ENCODE data around the gene HS2ST1.

Gene HS2ST1

DNA sequence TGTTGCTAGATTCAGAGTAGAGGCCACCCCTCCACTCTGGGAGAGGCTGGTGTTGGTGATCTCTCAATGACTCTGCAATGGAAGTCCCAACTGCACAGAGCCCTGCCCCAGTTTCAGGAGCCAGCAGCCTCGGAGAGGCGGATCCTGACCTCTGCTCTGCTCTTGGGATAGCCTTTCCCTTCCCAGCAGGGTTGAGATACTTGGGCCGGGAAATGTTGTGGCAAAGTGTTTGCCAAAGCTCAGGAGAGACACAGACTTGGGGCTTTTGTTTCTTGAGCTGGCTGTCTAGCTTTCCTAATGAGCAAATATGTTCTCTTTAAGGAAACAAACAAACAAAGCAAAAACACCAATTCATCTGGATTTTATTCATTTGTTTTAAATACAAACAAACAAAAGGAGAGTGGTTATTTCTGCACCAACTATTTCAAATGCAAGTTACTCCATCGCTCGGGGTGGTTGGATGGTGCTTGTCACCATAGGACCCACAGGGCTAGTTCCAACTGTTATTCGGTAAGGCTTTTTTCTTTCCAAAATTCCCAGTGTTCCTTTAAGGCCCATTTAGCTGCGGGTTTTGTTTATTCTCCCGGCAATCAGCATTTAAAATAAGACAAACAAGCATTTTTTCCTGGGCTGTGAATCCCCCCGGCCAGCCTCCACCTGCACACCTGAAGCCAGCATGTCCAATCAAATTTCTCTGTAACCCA lies 220.3 kb downstream of the HS2ST1 start:
- DNase-seq (ENCODE audit: extremely low spot score) = no peak
- CTCF ChIA-PET = interaction anchor here (1.0 kb wide), 1 partner anchor 158 kb away, joined by 3 read pairs; no protein-coding TSS in a partner anchor
- POLR2A ChIA-PET = no interaction called here
- TF ChIP-seq FOXM1 (IDR thresholded peaks at IDR 0.05; ENCODE audit: borderline replicate concordance) (no peak), ARNT (IDR thresholded peaks at IDR 0.05) (no peak), SUZ12 (IDR thresholded peaks at IDR 0.05) (no peak), L3MBTL2 (conservative IDR thresholded peaks at IDR 0.05) (no peak), TARDBP (IDR thresholded peaks at IDR 0.05) (no peak), SP1 (IDR thresholded peaks at IDR 0.05) (no peak)
- TF ChIP-seq, protein P1, sequence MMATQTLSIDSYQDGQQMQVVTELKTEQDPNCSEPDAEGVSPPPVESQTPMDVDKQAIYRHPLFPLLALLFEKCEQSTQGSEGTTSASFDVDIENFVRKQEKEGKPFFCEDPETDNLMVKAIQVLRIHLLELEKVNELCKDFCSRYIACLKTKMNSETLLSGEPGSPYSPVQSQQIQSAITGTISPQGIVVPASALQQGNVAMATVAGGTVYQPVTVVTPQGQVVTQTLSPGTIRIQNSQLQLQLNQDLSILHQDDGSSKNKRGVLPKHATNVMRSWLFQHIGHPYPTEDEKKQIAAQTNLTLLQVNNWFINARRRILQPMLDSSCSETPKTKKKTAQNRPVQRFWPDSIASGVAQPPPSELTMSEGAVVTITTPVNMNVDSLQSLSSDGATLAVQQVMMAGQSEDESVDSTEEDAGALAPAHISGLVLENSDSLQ (IDR thresholded peaks at IDR 0.05) = no peak

DNA sequence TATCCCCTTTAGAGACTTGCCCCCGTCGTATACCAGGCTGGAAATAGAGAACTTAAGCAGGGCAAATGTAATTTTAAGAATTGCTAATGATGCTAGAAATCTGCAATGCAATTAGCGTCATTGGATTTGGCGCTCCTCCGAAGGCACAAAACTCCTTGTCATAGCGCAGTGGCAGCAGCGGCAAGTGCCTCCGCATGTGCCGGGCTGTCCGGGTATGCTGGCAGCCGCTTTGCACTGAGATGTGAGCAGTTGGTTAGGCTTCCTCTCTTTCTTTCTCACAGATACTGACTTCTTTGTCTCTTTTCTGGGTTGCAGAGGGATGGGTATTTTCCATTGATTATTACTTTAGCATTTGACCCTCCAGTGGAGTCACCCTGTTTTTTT lies 220.9 kb downstream of the HS2ST1 start:
- no peak for DNase-seq (ENCODE audit: extremely low spot score)
- ChIA-PET POLR2A (no interaction called here), CTCF (no interaction called here)
- TF ChIP-seq FOXA1 (IDR thresholded peaks at IDR 0.05) (no peak), FOXK2 (IDR thresholded peaks at IDR 0.05) (no peak), BHLHE40 (IDR thresholded peaks at IDR 0.05; ENCODE audit: borderline replicate concordance) (no peak), SP1 (IDR thresholded peaks at IDR 0.05) (no peak), LEF1 (IDR thresholded peaks at IDR 0.05; ENCODE audit: borderline replicate concordance) (no peak), NFRKB (IDR thresholded peaks at IDR 0.05) (no peak), ELF4 (IDR thresholded peaks at IDR 0.05) (no peak), L3MBTL2 (conservative IDR thresholded peaks at IDR 0.05) (no peak), CTBP1 (IDR thresholded peaks at IDR 0.05; ENCODE audit: borderline replicate concordance) (no peak), ZNF384 (IDR thresholded peaks at IDR 0.05) (no peak), FOXM1 (IDR thresholded peaks at IDR 0.05; ENCODE audit: borderline replicate concordance) (no peak), HDGF (IDR thresholded peaks at IDR 0.05; ENCODE audit: borderline replicate concordance) (no peak), TARDBP (IDR thresholded peaks at IDR 0.05) (no peak), ARNT (IDR thresholded peaks at IDR 0.05) (no peak), SUZ12 (IDR thresholded peaks at IDR 0.05) (no peak)
- TF ChIP-seq, protein P1 (IDR thresholded peaks at IDR 0.05) = no peak

DNA sequence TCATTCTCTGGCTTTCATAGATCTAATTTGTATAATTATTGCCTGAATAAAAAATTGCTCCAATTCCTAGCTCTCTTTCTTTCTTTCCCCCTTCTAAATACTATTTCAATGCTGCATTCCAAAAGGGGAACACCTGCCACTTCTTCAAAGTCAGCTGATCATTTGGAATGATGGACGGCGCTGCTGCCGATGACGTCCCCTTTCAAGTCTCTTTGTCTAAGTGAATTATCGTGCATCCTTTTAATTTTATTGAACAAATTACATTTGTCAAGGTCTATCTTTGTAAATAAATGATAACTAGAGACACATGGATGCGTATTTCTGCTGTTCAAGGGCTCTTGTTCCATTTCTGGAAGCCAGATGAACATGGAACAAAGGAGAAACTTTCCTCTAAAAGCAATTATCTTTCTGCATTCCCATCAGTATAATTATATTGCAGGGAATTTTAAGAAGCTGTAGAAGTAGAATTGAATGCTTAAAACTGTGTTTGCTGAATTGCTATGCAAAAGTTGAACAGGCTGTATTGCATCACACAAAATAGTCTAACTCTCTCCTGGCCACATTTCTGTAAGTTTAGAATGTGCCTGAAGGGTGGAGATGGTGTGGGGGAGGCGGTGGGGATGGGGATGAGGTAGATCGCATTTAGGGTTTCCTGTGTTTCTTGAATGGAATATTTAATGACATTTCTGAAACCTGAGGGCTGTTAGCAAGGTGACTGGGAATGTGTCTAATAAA lies 222.3 kb downstream of the HS2ST1 start:
- POLR2A ChIA-PET = interaction anchor here (0.8 kb wide), 1 partner anchor 40 kb away, joined by 3 read pairs; no protein-coding TSS in a partner anchor
- TF ChIP-seq CTBP1 (IDR thresholded peaks at IDR 0.05; ENCODE audit: borderline replicate concordance) = no peak
- no peak for TF ChIP-seq HDGF (IDR thresholded peaks at IDR 0.05; ENCODE audit: borderline replicate concordance)
- TF ChIP-seq BHLHE40 (IDR thresholded peaks at IDR 0.05; ENCODE audit: borderline replicate concordance) = no peak
- TF ChIP-seq SUZ12 (IDR thresholded peaks at IDR 0.05) = no peak
- no peak for TF ChIP-seq ZNF384 (IDR thresholded peaks at IDR 0.05)
- TF ChIP-seq ELF4 (IDR thresholded peaks at IDR 0.05) = no peak
- TF ChIP-seq FOXK2 (IDR thresholded peaks at IDR 0.05) = no peak
- no peak for TF ChIP-seq TARDBP (IDR thresholded peaks at IDR 0.05)
- TF ChIP-seq LEF1 (IDR thresholded peaks at IDR 0.05; ENCODE audit: borderline replicate concordance) = no peak
- TF ChIP-seq NFRKB (IDR thresholded peaks at IDR 0.05) = no peak
- TF ChIP-seq, protein P1 (IDR thresholded peaks at IDR 0.05) = no peak
- no peak for TF ChIP-seq L3MBTL2 (conservative IDR thresholded peaks at IDR 0.05)
- TF ChIP-seq SP1 (IDR thresholded peaks at IDR 0.05) = no peak
- TF ChIP-seq ARNT (IDR thresholded peaks at IDR 0.05) = no peak
- TF ChIP-seq FOXA1 (IDR thresholded peaks at IDR 0.05) = no peak
- no peak for TF ChIP-seq FOXM1 (IDR thresholded peaks at IDR 0.05; ENCODE audit: borderline replicate concordance)
- CTCF ChIA-PET = interaction anchor here (1.2 kb wide), 1 partner anchor 909 kb away, joined by 3 read pairs; no protein-coding TSS in a partner anchor
- no peak for DNase-seq (ENCODE audit: extremely low spot score)

DNA sequence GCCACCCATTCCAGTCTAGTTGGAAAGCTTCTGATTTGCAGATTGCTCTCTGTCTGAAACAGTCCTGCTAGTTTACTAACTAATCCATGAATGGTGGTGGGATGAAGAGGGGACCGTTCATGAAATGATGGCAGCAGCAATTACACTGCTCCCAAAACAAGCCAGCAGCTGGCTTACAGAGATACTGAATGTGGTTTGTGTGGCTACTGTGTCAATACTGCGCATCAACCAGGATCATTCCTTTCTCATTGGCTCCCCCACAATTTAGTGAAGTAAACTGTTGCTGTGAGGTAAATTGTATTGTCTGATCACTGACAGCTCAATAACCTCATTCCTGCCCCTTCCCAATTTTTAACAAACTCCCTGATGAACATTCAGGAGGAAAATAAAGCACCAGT lies 222.9 kb downstream of the HS2ST1 start:
- ChIA-PET CTCF (no interaction called here), POLR2A (no interaction called here)
- no peak for DNase-seq (ENCODE audit: extremely low spot score)
- TF ChIP-seq HDGF (IDR thresholded peaks at IDR 0.05; ENCODE audit: borderline replicate concordance) = no peak
- TF ChIP-seq BHLHE40 (IDR thresholded peaks at IDR 0.05; ENCODE audit: borderline replicate concordance) = no peak
- TF ChIP-seq ZNF384 (IDR thresholded peaks at IDR 0.05) = no peak
- no peak for TF ChIP-seq SP1 (IDR thresholded peaks at IDR 0.05)
- TF ChIP-seq LEF1 (IDR thresholded peaks at IDR 0.05; ENCODE audit: borderline replicate concordance) = no peak

DNA sequence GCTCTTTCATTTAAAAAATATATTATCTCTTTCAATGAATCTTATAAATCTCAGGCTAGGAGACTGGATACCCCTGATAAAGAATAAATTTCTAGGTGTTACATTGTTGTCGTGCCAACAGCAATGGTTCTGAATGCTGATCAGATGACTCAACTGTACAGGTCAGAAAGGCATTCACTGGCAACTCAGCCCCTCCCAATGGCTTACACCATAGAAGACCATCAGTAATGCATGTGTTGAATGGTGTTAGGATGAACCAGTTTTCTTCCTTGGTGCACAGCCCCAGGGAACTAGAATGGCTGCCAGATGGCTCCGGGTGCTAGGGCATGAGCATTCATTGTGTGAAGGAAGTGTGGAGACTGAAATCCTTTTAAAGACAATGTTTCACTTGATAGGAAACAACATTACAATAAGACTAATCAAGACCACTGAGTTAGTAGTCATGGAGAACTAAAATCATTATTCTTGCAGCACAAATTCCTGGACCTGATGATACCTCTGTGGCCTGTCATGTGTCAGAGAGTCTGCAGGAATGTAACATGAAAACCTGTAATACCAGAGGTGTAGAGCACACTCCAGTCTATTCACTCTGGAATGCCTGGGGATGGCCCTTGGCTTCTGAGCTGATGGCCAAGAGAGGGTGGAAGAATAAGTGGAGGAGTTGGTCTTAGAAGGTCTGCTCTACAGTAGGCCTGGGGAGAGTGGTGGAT lies 226.6 kb downstream of the HS2ST1 start:
- ChIA-PET POLR2A (no interaction called here), CTCF (no interaction called here)
- no peak for DNase-seq (ENCODE audit: extremely low spot score)
- TF ChIP-seq CTBP1 (IDR thresholded peaks at IDR 0.05; ENCODE audit: borderline replicate concordance) (no peak), ELF4 (IDR thresholded peaks at IDR 0.05) (no peak), HDGF (IDR thresholded peaks at IDR 0.05; ENCODE audit: borderline replicate concordance) (no peak), TARDBP (IDR thresholded peaks at IDR 0.05) (no peak)

DNA sequence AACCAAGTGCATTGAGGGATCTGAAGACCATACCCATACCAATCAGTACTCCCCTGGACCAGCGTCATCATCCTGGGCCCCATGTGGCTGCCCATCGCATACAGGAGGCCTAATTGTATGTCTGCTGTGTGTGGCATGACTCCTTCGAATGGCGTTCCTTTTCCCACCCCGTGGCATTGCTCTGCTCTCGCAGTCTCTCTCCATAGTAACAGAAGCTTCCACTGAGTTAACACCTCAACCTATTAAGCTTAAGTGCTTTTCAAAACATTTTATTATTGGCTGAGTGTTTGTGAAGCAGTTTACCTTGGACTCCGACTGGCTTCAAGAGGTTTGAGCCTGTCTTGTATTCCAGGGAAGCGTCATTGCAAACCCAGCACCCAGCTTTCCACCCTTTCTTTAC lies 227.1 kb downstream of the HS2ST1 start:
- TF ChIP-seq L3MBTL2 (conservative IDR thresholded peaks at IDR 0.05) (no peak), LEF1 (IDR thresholded peaks at IDR 0.05; ENCODE audit: borderline replicate concordance) (no peak), CTBP1 (IDR thresholded peaks at IDR 0.05; ENCODE audit: borderline replicate concordance) (no peak), NFRKB (IDR thresholded peaks at IDR 0.05) (no peak), FOXM1 (IDR thresholded peaks at IDR 0.05; ENCODE audit: borderline replicate concordance) (no peak)
- TF ChIP-seq, protein P1 (IDR thresholded peaks at IDR 0.05) = no peak
- no peak for DNase-seq (ENCODE audit: extremely low spot score)
- ChIA-PET POLR2A (no interaction called here), CTCF (no interaction called here)
